Measurements from ENCODE around the gene PPP1R18. TPM values are rescaled to one million over a fixed set of nuclear protein-coding genes. Genes with fewer than 3 reads are reported as not detected.

PPP1R18 gene
- total RNA-seq, 1 experiment from 2014 or later = 49.9 TPM

DNA sequence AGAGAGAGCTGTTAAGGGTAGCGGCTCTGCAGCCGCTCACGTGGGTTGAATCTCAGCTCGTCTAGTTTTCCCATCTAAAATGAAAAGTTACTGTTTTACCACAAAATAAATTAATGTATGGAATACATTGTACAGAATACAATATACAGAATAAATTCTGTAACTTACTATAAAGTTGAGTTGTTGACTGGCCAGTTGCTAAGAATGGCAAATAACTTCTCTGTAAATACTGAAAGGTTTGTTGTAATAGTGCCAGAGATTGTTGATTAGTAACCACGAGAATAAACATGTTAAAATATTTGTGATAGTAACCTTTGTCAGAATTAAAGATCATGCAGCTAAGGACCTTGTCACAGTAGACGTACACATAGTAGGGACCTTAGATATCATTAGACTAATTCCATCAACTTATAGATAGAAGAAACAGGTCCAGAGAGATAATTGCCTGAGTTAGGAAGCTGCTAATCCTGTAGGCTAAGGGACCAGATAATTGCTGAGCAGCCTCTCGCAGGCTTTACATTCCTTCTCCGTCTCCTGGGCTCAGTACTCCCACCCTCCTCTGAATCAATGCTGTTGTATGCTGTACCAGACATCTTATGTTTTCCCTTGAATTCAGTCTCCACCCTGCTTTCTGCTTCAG is 4.9 kb upstream of the PPP1R18 start:
- peaks cover 33% of the 10 kb centered on the region for H3K79me2 ChIP-seq (ENCODE audit: low read length)
- H3K36me3 ChIP-seq (ENCODE audit: low read depth, low read length) = no peaks in the 10 kb centered on the region
- intact Hi-C loops (cut with micrococcal nuclease) = no loop called here
- ATAC-seq = no peak
- peak overlapping the region; percentile 81 for H3K4me3 ChIP-seq (ENCODE audit: low read length)
- CTCF ChIA-PET = interaction anchor here (0.5 to 1.0 kb wide), 2 partner anchors 26 to 131 kb away, joined by 3 to 7 read pairs; partner anchors contain the start of gene MDC1
- H2AFZ ChIP-seq (ENCODE audit: low read length) = peak overlapping the region; percentile 91
- H3K27ac ChIP-seq (ENCODE audit: low read length) = peak overlapping the region; percentile 29; the same call in 1 of the 2 replicates
- TF ChIP-seq EZH2 (IDR thresholded peaks at IDR 0.05; ENCODE audit: low read length, unreplicated experiment) (no peak), EZH2phosphoT487 (IDR thresholded peaks at IDR 0.05; ENCODE audit: borderline replicate concordance, low read length) (no peak)
- TF ChIP-seq, protein P1, sequence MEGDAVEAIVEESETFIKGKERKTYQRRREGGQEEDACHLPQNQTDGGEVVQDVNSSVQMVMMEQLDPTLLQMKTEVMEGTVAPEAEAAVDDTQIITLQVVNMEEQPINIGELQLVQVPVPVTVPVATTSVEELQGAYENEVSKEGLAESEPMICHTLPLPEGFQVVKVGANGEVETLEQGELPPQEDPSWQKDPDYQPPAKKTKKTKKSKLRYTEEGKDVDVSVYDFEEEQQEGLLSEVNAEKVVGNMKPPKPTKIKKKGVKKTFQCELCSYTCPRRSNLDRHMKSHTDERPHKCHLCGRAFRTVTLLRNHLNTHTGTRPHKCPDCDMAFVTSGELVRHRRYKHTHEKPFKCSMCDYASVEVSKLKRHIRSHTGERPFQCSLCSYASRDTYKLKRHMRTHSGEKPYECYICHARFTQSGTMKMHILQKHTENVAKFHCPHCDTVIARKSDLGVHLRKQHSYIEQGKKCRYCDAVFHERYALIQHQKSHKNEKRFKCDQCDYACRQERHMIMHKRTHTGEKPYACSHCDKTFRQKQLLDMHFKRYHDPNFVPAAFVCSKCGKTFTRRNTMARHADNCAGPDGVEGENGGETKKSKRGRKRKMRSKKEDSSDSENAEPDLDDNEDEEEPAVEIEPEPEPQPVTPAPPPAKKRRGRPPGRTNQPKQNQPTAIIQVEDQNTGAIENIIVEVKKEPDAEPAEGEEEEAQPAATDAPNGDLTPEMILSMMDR (conservative IDR thresholded peaks at IDR 0.05; ENCODE audit: low read depth, low read length) = no peak
- H3K27me3 ChIP-seq (ENCODE audit: low read length) = no peaks in the 10 kb centered on the region
- no peaks in the 10 kb centered on the region for H3K9me2 ChIP-seq (replicated peaks; ENCODE audit: low read length)
- H3K4me2 ChIP-seq (ENCODE audit: low read length) = peak overlapping the region; percentile 90
- POLR2A ChIA-PET (ENCODE audit: unreplicated experiment) = interaction anchor here (0.6 to 1.0 kb wide), 2 partner anchors 26 to 37 kb away, joined by 6 to 9 read pairs; partner anchors contain the start of gene MDC1
- H3F3A ChIP-seq (ENCODE audit: low read length, unreplicated experiment) = no peaks in the 10 kb centered on the region
- H4K20me1 ChIP-seq (ENCODE audit: low read length) = no peaks in the 10 kb centered on the region
- H3K9me3 ChIP-seq (ENCODE audit: low read length) = no peaks in the 10 kb centered on the region
- no TSS peak for BruUV-seq (replicated peaks)
- DNase-seq = no peak
- peaks cover 42% of the 10 kb centered on the region for H3K4me1 ChIP-seq (ENCODE audit: insufficient read depth, low read length)
- H3K9ac ChIP-seq (ENCODE audit: low read length) = peak overlapping the region; percentile 74

DNA sequence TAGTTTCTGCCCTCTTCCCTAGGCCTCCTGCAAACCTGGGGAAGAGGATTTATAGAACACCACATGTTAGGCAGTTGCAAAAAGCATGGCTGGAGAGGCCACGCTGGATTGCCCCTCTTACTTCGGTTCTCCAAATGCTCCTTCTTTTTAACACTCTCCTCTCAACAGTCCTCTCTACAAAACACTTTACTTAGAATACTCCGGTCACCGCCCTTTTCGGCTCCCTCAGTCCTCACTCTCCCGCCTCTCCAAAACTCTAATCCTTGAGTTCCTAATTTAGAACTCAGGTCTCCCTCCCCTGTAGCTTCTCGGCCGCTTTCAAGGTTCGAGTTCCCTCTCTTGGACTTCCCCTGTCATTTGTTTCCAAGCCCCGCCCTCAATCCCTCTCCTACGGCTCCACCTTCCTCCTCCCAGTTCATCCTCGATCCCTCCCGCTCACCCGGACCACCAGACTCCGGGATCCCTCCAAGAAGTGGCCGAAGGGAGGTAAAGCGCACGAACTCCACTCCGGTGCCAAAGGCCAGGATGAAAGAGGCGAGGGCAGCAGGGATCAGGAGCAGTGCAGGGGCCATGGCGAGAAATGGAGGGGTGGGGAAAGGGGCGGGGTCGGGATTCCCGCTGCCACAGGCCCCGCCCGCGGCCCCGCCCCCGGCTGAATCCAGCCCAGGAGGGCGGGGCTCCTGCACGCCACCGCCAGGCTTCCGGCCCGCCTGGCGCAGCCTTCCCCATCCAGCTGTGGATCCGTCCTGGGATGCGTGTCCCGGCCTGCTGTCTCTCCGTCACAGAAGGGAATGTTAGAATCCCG is 4.2 kb upstream of the PPP1R18 start, which contains the start of gene NRM:
Gene NRM (minus strand): TSS at position 582 of the 805 bp plus-strand sequence. CDS start 10 bp downstream, at position 572.
- Histone ChIP-seq H3K27me3 (ENCODE audit: low read length) (no peaks in the 10 kb centered on the region), H3K4me1 (ENCODE audit: insufficient read depth, low read length) (peaks cover 47% of the 10 kb centered on the region), H3K9me3 (ENCODE audit: low read length) (no peaks in the 10 kb centered on the region), H3K36me3 (ENCODE audit: low read depth, low read length) (no peaks in the 10 kb centered on the region), H3K4me2 (ENCODE audit: low read length) (peak within 1 kb of the TSS; percentile 90), H3K27ac (ENCODE audit: low read length) (peak within 1 kb of the TSS; percentile 47), H3F3A (ENCODE audit: low read length, unreplicated experiment) (no peaks in the 10 kb centered on the region), H3K4me3 (ENCODE audit: low read length) (peak within 1 kb of the TSS; percentile 81), H2AFZ (ENCODE audit: low read length) (peak within 1 kb of the TSS; percentile 91), H3K9ac (ENCODE audit: low read length) (peak within 1 kb of the TSS; percentile 74), H4K20me1 (ENCODE audit: low read length) (no peaks in the 10 kb centered on the region), H3K79me2 (ENCODE audit: low read length) (peaks cover 41% of the 10 kb centered on the region), H3K9me2 (replicated peaks; ENCODE audit: low read length) (no peaks in the 10 kb centered on the region)
- ATAC-seq = peak; percentile 39
- intact Hi-C loops (cut with micrococcal nuclease) = no loop called here
- ChIA-PET CTCF (interaction anchor here (1.0 kb wide), 1 partner anchor 27 kb away, joined by 3 read pairs; the partner anchor contains the start of gene MDC1), POLR2A (ENCODE audit: unreplicated experiment) (interaction anchor here (0.6 to 1.0 kb wide), 3 partner anchors 26 to 53 kb away, joined by 5 to 16 read pairs (median 6); partner anchors contain the start of genes FLOT1 and MDC1)
- TF ChIP-seq EZH2phosphoT487 (IDR thresholded peaks at IDR 0.05; ENCODE audit: borderline replicate concordance, low read length) (no peak), EZH2 (IDR thresholded peaks at IDR 0.05; ENCODE audit: low read length, unreplicated experiment) (no peak)
- TF ChIP-seq, protein P1 (conservative IDR thresholded peaks at IDR 0.05; ENCODE audit: low read depth, low read length) = no peak
- no TSS peak for BruUV-seq (replicated peaks)
- DNase-seq = peak; percentile 88

Data from PC-3 (cell line).